Amniotic epithelial cell (primary cell): ENCODE results near the gene STIM1.

ENCODE experiments used
- DNase-seq: peaks from one replicate; pipeline ENCODE4 v3.0.0-alpha.2; 2010; ENCODE audit warnings: low read depth

Gene STIM1

DNA sequence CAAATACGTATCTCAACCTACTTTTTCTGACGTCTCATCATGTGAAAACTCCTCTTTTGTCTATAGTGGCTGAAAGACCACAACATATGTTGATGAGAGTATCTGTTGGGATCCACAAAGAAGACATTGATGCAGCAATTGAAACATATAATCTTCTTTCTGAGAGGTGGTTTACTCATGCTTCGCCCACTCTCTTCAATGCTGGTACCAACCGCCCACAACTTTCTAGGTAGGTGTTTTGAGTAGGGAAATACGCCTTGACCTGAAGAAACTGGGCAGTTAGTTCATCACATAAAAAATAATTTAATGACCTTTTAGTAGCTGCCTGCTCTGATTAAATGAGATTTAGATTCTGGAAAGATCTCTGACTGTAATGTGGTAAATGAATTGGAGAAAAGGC lies 256.4 kb downstream of the STIM1 start:
- no peak for DNase-seq

DNA sequence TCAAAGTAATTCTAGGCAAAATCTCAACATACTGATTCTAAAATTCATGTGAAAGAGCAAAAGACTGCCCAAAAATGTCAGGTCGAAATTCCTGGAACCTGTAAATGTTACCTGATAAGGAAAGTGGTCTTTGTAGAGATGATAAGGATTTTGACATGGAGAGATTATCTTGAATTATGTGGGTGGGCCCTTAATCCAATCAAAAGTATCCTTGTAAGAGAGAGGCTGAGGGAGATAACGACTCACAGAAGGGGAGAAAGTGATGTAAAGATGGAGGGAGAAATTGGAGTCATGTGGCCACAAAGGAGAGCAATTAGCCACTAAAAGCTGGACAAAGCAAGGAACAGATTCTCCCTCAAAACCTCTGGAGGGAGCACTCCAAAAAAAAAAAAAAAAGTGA lies 259.7 kb downstream of the STIM1 start:
- DNase-seq = no peak

DNA sequence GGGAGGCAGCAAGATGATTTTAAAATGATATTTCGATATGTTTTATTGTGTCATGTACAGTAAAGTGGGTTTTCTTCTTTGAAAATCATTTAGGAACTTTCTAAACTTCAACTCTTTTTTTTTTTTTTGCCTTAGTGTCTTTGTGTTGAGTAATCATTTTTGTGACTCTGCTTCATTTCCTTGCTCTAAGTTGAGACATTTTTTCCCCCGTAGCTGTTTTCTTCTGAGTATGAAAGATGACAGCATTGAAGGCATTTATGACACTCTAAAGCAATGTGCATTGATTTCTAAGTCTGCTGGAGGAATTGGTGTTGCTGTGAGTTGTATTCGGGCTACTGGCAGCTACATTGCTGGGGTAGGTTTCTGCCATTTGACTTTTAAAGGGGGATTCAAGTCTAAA lies 262.6 kb downstream of the STIM1 start:
- peak; percentile 48 for DNase-seq

DNA sequence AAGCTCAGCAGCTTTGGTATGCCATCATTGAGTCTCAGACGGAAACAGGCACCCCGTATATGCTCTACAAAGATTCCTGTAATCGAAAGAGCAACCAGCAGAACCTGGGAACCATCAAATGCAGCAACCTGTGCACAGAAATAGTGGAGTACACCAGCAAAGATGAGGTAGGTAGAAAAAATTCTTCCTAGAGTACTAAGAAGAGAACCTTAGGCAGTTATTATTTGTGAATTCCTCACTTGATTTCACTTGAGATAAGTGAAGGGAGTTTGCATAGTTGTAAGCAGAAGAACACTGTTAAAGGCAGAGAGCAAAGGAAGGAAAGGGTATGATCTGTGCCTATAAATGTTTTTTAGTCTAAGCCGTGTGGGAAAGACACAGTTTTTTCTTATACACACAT lies 267.8 kb downstream of the STIM1 start:
- DNase-seq = peak; percentile 28

DNA sequence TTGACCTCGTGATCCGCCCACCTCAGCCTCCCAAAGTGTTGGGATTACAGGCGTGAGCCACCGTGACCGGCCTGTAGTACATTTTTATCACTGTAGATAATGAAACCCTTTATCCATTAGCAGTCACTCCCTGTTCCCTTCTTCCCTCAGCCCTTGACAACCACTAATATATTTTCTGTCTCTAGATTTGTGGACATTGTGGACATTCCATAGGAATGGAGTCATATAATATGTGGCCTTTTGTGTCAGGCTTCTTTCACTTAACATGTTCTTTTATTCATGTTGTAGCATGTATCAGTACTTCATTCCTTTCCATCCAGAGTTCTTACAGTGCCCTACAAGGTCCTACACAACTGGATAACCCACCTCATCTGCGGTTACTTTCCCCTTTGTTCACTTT lies 269.7 kb downstream of the STIM1 start:
- peak; percentile 67 for DNase-seq

DNA sequence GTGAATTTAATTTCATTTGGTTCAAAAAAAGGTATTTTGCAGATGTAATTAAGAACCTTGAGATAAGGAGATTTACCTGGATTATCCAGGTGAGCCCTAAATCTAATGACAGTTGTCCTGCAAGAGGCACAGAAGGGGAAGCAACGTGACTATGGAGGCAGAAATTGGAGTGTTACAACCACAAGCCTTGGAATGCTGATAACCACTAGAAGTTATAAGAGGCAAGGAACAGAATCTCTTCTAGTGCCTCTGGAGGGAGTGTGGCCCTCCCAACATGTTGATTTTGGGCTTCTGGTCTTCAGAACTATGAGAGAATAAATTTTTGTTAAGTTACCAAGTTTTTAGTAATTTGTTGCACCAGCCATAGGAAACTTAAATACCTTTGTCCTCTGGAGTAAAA lies 271.9 kb downstream of the STIM1 start:
- DNase-seq = no peak

DNA sequence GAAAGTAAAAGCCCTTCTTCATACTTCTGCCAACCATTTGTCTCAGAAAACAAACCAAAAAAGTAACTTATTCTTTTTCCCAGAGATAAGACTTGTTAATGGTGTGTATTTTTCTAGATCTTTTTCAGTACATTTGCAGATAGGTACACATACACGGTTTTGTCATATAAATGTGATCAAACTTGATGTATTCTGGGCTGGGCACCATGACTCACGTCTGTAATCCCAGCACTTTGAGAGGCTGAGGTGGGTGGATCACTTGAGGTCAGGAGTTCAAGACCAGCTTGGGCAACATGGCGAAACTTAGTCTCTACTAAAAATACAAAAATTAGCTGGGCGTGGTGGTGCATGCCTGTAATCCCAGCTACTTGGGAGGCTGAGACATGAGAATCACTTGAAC lies 274.8 kb downstream of the STIM1 start:
- DNase-seq = peak; percentile 33

DNA sequence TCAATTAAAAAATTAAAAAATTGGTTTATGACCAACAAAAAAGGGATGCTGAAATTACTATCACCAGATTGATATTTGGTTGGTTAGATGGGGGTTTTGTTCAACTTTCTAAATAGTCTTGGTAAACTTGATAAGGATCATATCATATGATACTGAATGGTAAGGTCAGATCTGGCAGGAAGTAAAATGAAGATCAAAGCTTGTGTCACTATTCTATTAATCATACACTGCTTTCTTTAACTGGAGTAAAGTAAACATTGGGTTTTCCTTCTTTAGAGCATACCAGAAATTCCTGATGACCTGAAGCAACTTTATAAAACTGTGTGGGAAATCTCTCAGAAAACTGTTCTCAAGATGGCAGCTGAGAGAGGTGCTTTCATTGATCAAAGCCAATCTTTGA lies 279.3 kb downstream of the STIM1 start:
- DNase-seq = peak; percentile 69

DNA sequence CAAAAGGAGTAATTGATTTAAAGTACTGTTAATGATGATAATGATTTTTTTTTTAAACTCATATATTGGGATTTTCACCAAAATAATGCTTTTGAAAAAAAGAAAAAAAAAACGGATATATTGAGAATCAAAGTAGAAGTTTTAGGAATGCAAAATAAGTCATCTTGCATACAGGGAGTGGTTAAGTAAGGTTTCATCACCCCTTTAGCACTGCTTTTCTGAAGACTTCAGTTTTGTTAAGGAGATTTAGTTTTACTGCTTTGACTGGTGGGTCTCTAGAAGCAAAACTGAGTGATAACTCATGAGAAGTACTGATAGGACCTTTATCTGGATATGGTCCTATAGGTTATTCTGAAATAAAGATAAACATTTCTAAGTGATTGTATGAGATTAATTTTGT lies 283.0 kb downstream of the STIM1 start:
- DNase-seq = no peak

DNA sequence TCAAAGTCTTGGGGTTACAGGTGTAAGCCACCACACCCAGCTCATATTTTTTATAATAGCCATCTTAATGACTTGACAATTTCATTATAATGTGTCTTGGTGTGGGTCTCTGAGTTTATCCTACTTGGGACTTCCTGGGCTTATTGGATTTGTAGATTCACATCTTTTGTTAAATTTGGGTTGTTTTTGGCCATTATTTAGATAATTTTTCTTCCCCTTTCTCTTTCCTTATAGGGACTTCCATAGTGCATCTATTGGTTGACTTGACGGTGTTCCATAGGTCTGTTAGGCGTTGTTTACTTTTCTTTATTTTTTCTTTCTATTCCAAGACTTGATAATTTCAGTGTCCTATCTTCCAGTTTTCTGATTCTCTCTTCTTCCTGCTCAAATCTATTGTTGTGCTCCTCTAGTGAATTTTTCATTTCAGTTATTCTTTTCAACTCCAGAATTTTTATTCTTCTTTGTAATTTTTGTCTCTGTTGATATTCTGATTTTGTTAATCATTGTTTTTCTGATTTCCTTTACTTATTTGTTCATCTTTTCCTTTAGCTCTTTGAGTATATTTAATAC lies 284.7 kb downstream of the STIM1 start:
- no peak for DNase-seq
